GM12872 (cell line): Measurements from ENCODE around the gene IFNAR2.

ENCODE experiments used
- CTCF ChIP-seq: IDR thresholded peaks from 3 replicates; pipeline ENCODE4 v1.5.1; 2011; ENCODE audit warnings: low read depth, mild to moderate bottlenecking, low read length, moderate library complexity; ENCODE audit not compliant: insufficient read depth

The IFNAR2 gene

GRCh38 chr21:33217138-33217520 lies 12.6 kb upstream of the IFNAR2 start:
- no peak for TF ChIP-seq CTCF

GRCh38 chr21:33219300-33219699 lies 10.4 kb upstream of the IFNAR2 start:
- no peak for TF ChIP-seq CTCF

- no peak for TF ChIP-seq CTCF
Measured at GRCh38 chr21:33219954-33220353, 9.8 kb upstream of the IFNAR2 start.

- no peak for TF ChIP-seq CTCF
Measured at GRCh38 chr21:33228455-33228854, 1.3 kb upstream of the IFNAR2 start.

GRCh38 chr21:33229099-33229783 lies 497 bp upstream of the IFNAR2 start:
- TF ChIP-seq CTCF: no peak

- TF ChIP-seq CTCF: no peak
Measured at GRCh38 chr21:33230545-33231324, 997 bp downstream of the IFNAR2 start.

- TF ChIP-seq CTCF: no peak
Measured at GRCh38 chr21:33231526-33231925, 1.8 kb downstream of the IFNAR2 start.
